GM06990 (cell line): ENCODE data around the gene SLC6A15.
A peak's percentile ranks its signal among the peaks of the same experiment; 100 is the strongest.

Experiments
- DNase-seq: peaks from one replicate; pipeline ENCODE4 v3.0.0-alpha.2; 2011; ENCODE audit not compliant: insufficient read length; ENCODE audit errors: extremely low read depth
- H3K27me3 ChIP-seq: replicated peaks from 2 replicates; pipeline ENCODE4 v1.6.0; 2011; ENCODE audit warnings: low read length; ENCODE audit not compliant: control insufficient read depth, insufficient read depth
- H3K36me3 ChIP-seq: 2 replicates; pipeline ENCODE4 v1.5.1; 2011; ENCODE audit warnings: low read length; ENCODE audit not compliant: control insufficient read depth, insufficient read depth
- H3K4me3 ChIP-seq: replicated peaks from 2 replicates; pipeline ENCODE4 v1.5.1; 2011; ENCODE audit warnings: low read depth, mild to moderate bottlenecking, control low read depth, low read length
- TF ChIP-seq, protein P1 (sequence below): IDR thresholded peaks from 2 replicates; pipeline ENCODE4 v1.5.1; 2011; ENCODE audit warnings: low read length, control low read depth, mild to moderate bottlenecking, inconsistent platforms; ENCODE audit not compliant: insufficient read depth, poor library complexity, severe bottlenecking

The SLC6A15 gene

DNA sequence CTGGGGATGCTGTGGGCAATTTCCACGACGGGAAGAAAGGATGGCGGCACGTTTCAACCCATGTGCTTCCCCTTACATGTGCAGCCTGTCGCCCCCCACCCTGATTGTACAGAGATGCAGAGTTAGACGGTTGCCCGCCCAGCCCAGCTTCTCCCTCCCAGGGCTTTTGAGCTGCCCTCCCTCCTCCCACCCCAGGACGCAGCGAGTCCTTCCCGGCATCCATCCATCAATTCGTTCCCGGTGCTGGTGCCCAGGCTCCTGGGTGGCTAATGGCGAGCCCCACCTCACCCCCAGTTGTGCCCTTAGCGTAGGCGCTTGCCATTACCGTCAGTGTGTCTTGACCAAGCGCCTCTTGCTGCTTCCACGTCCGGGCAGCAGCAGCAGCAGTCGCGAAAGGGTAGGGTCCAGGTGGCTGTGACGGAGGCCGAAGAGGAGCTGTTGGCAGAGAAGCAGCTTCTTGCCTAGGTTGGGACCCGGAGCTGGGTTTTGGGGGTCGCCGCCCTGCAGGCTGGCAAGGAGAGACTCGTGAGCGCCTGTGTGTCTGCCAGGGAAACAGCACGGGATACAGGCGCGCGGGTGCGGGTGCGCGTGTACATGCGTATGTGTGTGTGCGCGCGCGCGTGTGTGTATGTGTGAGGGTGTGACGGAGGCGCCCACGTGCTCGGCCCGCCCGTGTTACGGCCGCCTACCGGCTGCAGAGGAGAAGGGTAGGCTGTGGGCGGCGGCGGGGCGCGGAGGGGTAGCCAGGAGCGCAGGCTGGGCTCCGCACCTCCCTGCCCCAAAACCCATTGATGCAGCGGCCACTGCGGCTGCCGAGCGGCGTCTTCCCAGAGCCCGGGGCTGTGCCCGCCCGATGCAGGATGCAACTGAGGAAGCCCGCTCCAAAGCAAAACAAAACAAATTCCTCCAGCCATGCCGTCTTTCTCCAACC lies at the start of gene SLC6A15:
Gene SLC6A15 (minus strand): TSS at position 602 of the 931 bp plus-strand sequence. CDS start 20,679 bp downstream, outside the sequence.
- DNase-seq = peak; percentile 14
- TF ChIP-seq, protein P1, sequence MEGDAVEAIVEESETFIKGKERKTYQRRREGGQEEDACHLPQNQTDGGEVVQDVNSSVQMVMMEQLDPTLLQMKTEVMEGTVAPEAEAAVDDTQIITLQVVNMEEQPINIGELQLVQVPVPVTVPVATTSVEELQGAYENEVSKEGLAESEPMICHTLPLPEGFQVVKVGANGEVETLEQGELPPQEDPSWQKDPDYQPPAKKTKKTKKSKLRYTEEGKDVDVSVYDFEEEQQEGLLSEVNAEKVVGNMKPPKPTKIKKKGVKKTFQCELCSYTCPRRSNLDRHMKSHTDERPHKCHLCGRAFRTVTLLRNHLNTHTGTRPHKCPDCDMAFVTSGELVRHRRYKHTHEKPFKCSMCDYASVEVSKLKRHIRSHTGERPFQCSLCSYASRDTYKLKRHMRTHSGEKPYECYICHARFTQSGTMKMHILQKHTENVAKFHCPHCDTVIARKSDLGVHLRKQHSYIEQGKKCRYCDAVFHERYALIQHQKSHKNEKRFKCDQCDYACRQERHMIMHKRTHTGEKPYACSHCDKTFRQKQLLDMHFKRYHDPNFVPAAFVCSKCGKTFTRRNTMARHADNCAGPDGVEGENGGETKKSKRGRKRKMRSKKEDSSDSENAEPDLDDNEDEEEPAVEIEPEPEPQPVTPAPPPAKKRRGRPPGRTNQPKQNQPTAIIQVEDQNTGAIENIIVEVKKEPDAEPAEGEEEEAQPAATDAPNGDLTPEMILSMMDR = no peak

DNA sequence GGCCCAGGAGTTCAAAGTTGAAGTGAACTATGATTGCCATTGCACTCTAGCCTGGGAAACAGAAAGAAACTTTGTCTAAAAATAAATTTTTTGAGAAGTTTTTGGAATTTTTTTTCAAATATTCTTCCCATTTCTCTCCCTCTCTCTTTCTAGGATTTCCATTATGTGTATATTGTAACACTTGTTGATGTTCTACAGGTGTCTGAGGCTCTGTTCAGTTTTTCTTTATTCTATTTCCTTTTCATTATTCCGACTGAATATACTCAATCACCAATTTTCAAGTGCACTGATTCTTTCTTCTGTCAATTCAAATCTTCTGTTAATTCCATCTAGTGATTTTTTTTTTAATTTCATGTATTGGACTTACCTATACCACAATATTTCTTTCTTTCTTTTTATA lies 48.3 kb upstream of the SLC6A15 start:
- Histone ChIP-seq H3K27me3 (no peaks in the 10 kb centered on the region), H3K36me3 (no peaks in the 10 kb centered on the region), H3K4me3 (no peak overlapping the region)
- TF ChIP-seq, protein P1 = no peak
- DNase-seq = no peak

More for the DNA sequence above, at the start of gene SLC6A15:
- peak within 1 kb of the TSS; percentile 44 for H3K4me3 ChIP-seq
- no peaks in the 10 kb centered on the region for H3K36me3 ChIP-seq
- H3K27me3 ChIP-seq = no peaks in the 10 kb centered on the region; the same call in 1 of the 2 replicates

DNA sequence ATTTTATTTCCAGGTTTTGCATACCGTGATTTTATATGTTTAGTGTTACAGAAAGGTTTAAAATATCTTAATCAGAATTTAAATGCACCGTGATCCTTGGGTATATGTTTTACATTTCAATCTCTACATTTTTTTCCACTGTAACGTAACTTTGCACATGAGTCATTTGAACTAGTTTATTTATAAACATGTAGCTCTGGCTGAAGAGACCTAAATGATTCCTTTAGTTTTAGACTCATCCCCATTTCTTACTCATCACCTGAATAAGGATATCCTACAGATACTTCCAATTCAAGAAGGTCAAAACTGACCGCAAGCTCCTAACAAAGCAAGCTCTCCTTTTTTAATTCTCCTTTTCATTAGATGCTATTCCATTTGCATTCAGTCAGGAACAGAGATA lies 42.7 kb upstream of the SLC6A15 start:
- Histone ChIP-seq H3K36me3 (no peaks in the 10 kb centered on the region), H3K4me3 (no peak overlapping the region)
- TF ChIP-seq, protein P1 = no peak

GRCh38 chr12:84954415-84954814 lies 41.8 kb upstream of the SLC6A15 start:
- H3K27me3 ChIP-seq = no peaks in the 10 kb centered on the region
- H3K4me3 ChIP-seq = no peak overlapping the region
- no peaks in the 10 kb centered on the region for H3K36me3 ChIP-seq
- TF ChIP-seq, protein P1 = no peak
- no peak for DNase-seq

More for the DNA sequence above, 42.7 kb upstream of the SLC6A15 start:
- no peak for DNase-seq
- H3K27me3 ChIP-seq = no peaks in the 10 kb centered on the region

DNA sequence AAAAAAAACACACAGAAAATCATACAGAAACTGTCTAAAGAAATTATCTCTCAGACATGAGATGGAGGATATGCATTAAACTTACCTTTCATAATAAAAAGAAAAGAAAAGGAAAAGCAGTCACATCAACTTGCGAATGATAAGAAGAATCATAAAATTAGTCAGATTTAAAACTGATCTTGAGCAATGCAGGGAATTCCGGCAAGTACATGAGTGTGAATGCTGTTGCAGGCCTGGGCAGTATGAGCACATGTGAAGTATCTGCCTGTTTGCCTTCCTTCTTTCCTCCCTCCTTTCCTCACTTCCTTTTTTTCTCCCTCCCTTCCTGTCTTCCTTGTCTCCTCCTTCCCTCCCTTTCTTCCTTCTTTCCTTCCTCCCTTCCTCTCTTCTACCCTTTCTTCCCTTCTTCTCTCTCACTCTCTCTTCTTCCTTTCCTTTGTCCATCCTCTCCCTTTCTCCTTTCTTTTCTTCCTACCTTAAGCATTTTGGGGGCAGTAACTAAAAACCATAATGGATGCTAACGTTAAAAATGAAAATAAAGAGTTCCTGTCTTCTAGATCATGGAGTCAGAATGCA lies 38.5 kb upstream of the SLC6A15 start:
- no peak overlapping the region for H3K4me3 ChIP-seq
- no peak for DNase-seq
- H3K36me3 ChIP-seq = no peaks in the 10 kb centered on the region
- TF ChIP-seq, protein P1 = no peak
- no peaks in the 10 kb centered on the region for H3K27me3 ChIP-seq
